Gastroesophageal sphincter (tissue), 4 donors: ENCODE data around the gene METRN. TPM values are rescaled to one million over a fixed set of nuclear protein-coding genes. Genes with fewer than 3 reads are reported as not detected.

Experiments used
- ATAC-seq: fragments of 150-250 bp; one replicate; pipeline ENCODE4 v1.9.1; 2016; ENCODE audit warnings: mild to moderate bottlenecking, moderate library complexity
- H3K27ac ChIP-seq, 4 donors: fragments of 200-600 bp; sonication (generic) in 3 of 4; 1 replicate in 3 of 4; 2 replicates in 1 of 4; pipeline ENCODE4 v1.5.1; 2016 to 2019
- H3K27me3 ChIP-seq: fragments of 200-600 bp; sonication (generic); one replicate; pipeline ENCODE4 v1.5.1; 2019
- H3K36me3 ChIP-seq, 2 donors: fragments of 200-600 bp; sonication (generic); one replicate each; pipeline ENCODE4 v1.5.1; 2019; ENCODE audit warnings: control low read depth in 1 of 2
- H3K4me1 ChIP-seq, 3 donors: fragments of 200-600 bp; sonication (generic); 1 replicate in 2 of 3; 2 replicates in 1 of 3; pipeline ENCODE4 v1.5.1; 2016 to 2019; ENCODE audit warnings: control low read depth in 2 of 3
- H3K4me3 ChIP-seq, 2 donors: fragments of 200-600 bp; sonication (generic); one replicate each; pipeline ENCODE4 v1.5.1; 2019; ENCODE audit warnings: mild to moderate bottlenecking in 1 of 2, moderate library complexity in 1 of 2
- H3K9me3 ChIP-seq, 3 donors: fragments of 200-600 bp; sonication (generic); one replicate each; pipeline ENCODE4 v1.5.1; 2017 to 2019; ENCODE audit warnings: control low read depth in 2 of 3
- CTCF ChIP-seq, 4 experiments: fragments of 200-600 bp in 2 of 4; fragments of 450-650 bp in 2 of 4; sonication (generic) in 1 of 4; IDR thresholded peaks; one replicate each; pipeline ENCODE4 v1.5.1; 2017 to 2019; ENCODE audit warnings: antibody characterized with exemption in 4 of 4, mild to moderate bottlenecking in 2 of 4, moderate library complexity in 2 of 4
- EP300 ChIP-seq: sonication (generic); formaldehyde crosslinking; IDR thresholded peaks from one replicate; pipeline ENCODE4 v1.6.1; 2017; ENCODE audit warnings: antibody characterized with exemption, mild to moderate bottlenecking
- POLR2A ChIP-seq, 2 donors: fragments of 450-650 bp; IDR thresholded peaks; one replicate each; pipeline ENCODE4 v1.6.1; 2017; ENCODE audit warnings: antibody characterized with exemption in 2 of 2, mild to moderate bottlenecking in 2 of 2, moderate library complexity in 1 of 2
- POLR2AphosphoS5 ChIP-seq: sonication (generic); formaldehyde crosslinking; IDR thresholded peaks from one replicate; pipeline ENCODE4 v1.6.1; 2017; ENCODE audit warnings: antibody characterized with exemption
- WGBS, 2 donors: methylation state at CpG; one replicate each; pipeline ENCODE4 v1.1.5; 2018; ENCODE audit warnings: low coverage in 1 of 2; 5-methylcytosine and 5-hydroxymethylcytosine counted together
- total RNA-seq, 4 donors: library from RNA; depleted of rRNA; stranded (reverse); fragments of >200 nt; gene quantifications; one replicate each; pipeline ENCODE4 v1.1.0, GENCODE V29; 2016

METRN gene
- total RNA-seq, 4 donors from 2014 or later: 22.6 to 77.7 (median 63.8) TPM

- TF ChIP-seq POLR2AphosphoS5: no peak
- TF ChIP-seq EP300: no peak
- TF ChIP-seq CTCF (IDR thresholded peaks at IDR 0.05): no peak
- no peak for TF ChIP-seq POLR2A (IDR thresholded peaks at IDR 0.05)
- no peak overlapping the region for H3K4me3 ChIP-seq
- no peak overlapping the region for H3K27ac ChIP-seq
- no peak for ATAC-seq
- WGBS, 2 donors: 60 to 79% methylated on average over 1 to 14 of the region's 39 CpGs
- no peaks in the 10 kb centered on the region for H3K36me3 ChIP-seq
- H3K4me1 ChIP-seq: no peaks in the 10 kb centered on the region
- H3K27me3 ChIP-seq: peaks cover 59% of the 10 kb centered on the region
- H3K9me3 ChIP-seq: no peaks in the 10 kb centered on the region
These were observed 33.2 kb downstream of the METRN start for GRCh38 chr16:747978-748746.

- TF ChIP-seq EP300 (no peak), POLR2A (IDR thresholded peaks at IDR 0.05) (no peak), POLR2AphosphoS5 (no peak), CTCF (IDR thresholded peaks at IDR 0.05) (no peak)
- WGBS, 2 donors: 72 to 87% methylated on average over 4 to 6 of the region's 6 CpGs
- no peak overlapping the region for H3K27ac ChIP-seq
These were observed 34.1 kb downstream of the METRN start for GRCh38 chr16:749010-749409.

GRCh38 chr16:750485-750884, 35.6 kb downstream of the METRN start:
- Histone ChIP-seq H3K4me3 (no peak overlapping the region), H3K27me3 (peaks cover 58% of the 10 kb centered on the region), H3K9me3 (no peaks in the 10 kb centered on the region), H3K4me1 (no peaks in the 10 kb centered on the region), H3K36me3 (no peaks in the 10 kb centered on the region), H3K27ac (no peak overlapping the region)
- 27 to 30% methylated on average over 2 to 9 of the region's 9 CpGs for WGBS, 2 donors
- no peak for ATAC-seq
- TF ChIP-seq EP300 (no peak), POLR2AphosphoS5 (no peak), POLR2A (IDR thresholded peaks at IDR 0.05) (no peak), CTCF (IDR thresholded peaks at IDR 0.05) (no peak)

More at GRCh38 chr16:749010-749409, 34.1 kb downstream of the METRN start:
- H3K4me3 ChIP-seq: no peak overlapping the region
- no peaks in the 10 kb centered on the region for H3K9me3 ChIP-seq
- peaks cover 60% of the 10 kb centered on the region for H3K27me3 ChIP-seq
- peak; percentile 39 for ATAC-seq
- H3K4me1 ChIP-seq: no peaks in the 10 kb centered on the region
- H3K36me3 ChIP-seq: no peaks in the 10 kb centered on the region

GRCh38 chr16:751152-752006, 36.5 kb downstream of the METRN start:
- no peak for ATAC-seq
- Histone ChIP-seq H3K36me3 (no peaks in the 10 kb centered on the region), H3K9me3 (no peaks in the 10 kb centered on the region), H3K4me3 (no peak overlapping the region), H3K27me3 (peaks cover 54% of the 10 kb centered on the region), H3K4me1 (no peaks in the 10 kb centered on the region), H3K27ac (no peak overlapping the region)
- no peak for TF ChIP-seq CTCF (IDR thresholded peaks at IDR 0.05)
- TF ChIP-seq POLR2A (IDR thresholded peaks at IDR 0.05): no peak
- no peak for TF ChIP-seq POLR2AphosphoS5
- no peak for TF ChIP-seq EP300
- WGBS, 2 donors: 62 to 76% methylated on average over 6 to 11 of the region's 39 CpGs
